ENCODE measurements around the gene IL1RL1. TPM values are rescaled to one million over a fixed set of nuclear protein-coding genes. Genes with fewer than 3 reads are reported as not detected.

IL1RL1 gene
- polyA plus RNA-seq, 1 experiment = 0.30 TPM

DNA sequence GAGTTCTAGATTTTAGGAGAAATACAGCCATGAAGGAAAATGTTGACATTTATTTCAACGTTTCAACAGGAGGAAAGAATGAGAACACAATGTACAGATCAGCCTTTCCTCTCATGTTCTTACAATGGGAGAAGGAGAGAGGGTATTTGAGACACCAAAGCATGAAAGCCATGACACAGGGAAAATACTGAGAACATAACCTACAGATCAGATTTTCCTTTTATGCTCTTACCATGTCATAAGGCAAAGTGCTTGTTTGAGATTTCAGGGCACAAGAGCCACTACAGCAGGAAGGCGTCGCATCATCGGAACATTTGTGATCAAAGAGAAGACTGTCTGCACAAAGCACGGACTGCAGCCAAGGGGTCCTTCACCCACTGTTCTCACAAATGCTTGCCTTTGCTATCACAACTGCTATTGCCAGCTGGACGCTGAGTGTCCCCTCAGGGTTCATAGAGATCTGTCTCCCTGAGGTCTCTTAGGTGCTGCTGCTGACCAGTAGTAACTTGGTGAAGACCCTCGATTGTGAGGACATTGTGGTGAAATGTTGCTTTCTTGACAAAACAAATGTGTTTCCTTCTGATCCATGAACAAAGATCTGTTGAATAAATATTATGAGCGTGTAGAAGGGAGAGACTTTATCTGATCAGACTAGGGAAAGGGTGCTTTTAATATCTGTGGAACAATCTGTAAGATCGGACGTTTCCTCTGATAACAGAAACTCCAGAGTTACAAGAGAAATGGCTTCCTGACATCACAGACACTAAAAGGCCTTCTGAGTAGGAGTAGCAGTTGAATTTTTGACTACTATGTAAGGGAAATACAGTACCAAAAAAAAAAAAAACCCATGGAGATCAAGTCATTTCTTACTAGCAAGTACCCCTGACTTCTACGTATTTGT, 6.4 kb upstream of the IL1RL1 start:
- POLR2A ChIA-PET = no interaction called here
- no peaks in the 10 kb centered on the region for H3K9me3 ChIP-seq (ENCODE audit: control insufficient read depth, insufficient read depth, low read length)
- TF ChIP-seq, protein P1, sequence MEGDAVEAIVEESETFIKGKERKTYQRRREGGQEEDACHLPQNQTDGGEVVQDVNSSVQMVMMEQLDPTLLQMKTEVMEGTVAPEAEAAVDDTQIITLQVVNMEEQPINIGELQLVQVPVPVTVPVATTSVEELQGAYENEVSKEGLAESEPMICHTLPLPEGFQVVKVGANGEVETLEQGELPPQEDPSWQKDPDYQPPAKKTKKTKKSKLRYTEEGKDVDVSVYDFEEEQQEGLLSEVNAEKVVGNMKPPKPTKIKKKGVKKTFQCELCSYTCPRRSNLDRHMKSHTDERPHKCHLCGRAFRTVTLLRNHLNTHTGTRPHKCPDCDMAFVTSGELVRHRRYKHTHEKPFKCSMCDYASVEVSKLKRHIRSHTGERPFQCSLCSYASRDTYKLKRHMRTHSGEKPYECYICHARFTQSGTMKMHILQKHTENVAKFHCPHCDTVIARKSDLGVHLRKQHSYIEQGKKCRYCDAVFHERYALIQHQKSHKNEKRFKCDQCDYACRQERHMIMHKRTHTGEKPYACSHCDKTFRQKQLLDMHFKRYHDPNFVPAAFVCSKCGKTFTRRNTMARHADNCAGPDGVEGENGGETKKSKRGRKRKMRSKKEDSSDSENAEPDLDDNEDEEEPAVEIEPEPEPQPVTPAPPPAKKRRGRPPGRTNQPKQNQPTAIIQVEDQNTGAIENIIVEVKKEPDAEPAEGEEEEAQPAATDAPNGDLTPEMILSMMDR (IDR thresholded peaks at IDR 0.05; ENCODE audit: low read depth, low read length) = no peak
- no peak for DNase-seq (ENCODE audit: low read depth, low spot score)
- H3K27me3 ChIP-seq (ENCODE audit: control insufficient read depth, insufficient read depth, low read length) = no peaks in the 10 kb centered on the region
- CTCF ChIA-PET = no interaction called here
- H3K27ac ChIP-seq (ENCODE audit: low read depth, low read length) = no peak overlapping the region
- no peak overlapping the region for H3K4me3 ChIP-seq (ENCODE audit: low read depth, low read length)

DNA sequence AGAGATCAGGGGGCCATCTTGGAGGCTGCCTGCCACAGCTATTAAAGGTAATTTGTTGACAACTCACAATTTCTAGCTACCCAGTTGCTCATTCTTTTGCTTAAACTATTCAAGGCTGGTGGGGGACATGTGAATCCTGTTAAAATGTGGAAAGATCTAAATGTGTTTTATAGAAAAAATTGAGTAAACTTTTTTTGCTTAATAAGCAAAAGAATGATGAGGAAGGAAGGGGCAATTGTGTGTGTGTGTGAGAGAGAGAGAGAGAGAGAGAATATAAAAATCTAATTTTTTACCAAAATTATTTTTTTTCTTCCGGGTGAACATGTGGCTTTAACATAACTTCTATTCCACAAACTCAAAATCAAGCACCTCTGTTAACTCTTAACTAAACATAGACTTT, 5.2 kb upstream of the IL1RL1 start:
- CTCF ChIA-PET = no interaction called here
- POLR2A ChIA-PET = no interaction called here

DNA sequence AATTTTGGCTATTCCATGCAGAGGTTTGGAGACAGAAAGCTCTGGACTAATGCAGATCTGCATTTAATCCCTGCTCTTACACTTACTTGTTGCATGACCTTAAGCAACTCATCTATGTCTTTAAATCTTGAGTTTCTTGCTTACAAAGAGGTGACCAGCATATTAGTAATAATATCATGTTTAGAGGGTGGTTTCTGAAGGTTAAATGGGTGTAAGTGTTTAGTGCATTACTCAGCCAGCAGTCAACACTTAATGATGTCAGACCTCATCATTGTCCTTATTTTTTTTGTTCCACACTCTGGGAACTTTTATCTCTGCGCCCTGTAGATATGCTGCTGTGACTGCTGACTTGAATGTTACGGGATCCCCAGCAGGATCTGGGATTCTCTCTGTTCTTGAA, 1.7 kb downstream of the IL1RL1 start:
- Histone ChIP-seq H3K27me3 (ENCODE audit: control insufficient read depth, insufficient read depth, low read length) (no peaks in the 10 kb centered on the region), H3K4me3 (ENCODE audit: low read depth, low read length) (no peak overlapping the region), H3K27ac (ENCODE audit: low read depth, low read length) (no peak overlapping the region), H3K9me3 (ENCODE audit: control insufficient read depth, insufficient read depth, low read length) (no peaks in the 10 kb centered on the region)
- ChIA-PET CTCF (interaction anchor here (1.4 kb wide), 1 partner anchor 72 kb away, joined by 3 read pairs; no protein-coding TSS in a partner anchor), POLR2A (no interaction called here)
- TF ChIP-seq, protein P1 (IDR thresholded peaks at IDR 0.05; ENCODE audit: low read depth, low read length) = no peak
- peak; percentile 51 for DNase-seq (ENCODE audit: low read depth, low spot score)

More for the DNA sequence above, 5.2 kb upstream of the IL1RL1 start:
- no peaks in the 10 kb centered on the region for H3K27me3 ChIP-seq (ENCODE audit: control insufficient read depth, insufficient read depth, low read length)
- no peaks in the 10 kb centered on the region for H3K9me3 ChIP-seq (ENCODE audit: control insufficient read depth, insufficient read depth, low read length)
- DNase-seq (ENCODE audit: low read depth, low spot score) = no peak
- H3K4me3 ChIP-seq (ENCODE audit: low read depth, low read length) = no peak overlapping the region
- TF ChIP-seq, protein P1 (IDR thresholded peaks at IDR 0.05; ENCODE audit: low read depth, low read length) = no peak
- no peak overlapping the region for H3K27ac ChIP-seq (ENCODE audit: low read depth, low read length)

DNA sequence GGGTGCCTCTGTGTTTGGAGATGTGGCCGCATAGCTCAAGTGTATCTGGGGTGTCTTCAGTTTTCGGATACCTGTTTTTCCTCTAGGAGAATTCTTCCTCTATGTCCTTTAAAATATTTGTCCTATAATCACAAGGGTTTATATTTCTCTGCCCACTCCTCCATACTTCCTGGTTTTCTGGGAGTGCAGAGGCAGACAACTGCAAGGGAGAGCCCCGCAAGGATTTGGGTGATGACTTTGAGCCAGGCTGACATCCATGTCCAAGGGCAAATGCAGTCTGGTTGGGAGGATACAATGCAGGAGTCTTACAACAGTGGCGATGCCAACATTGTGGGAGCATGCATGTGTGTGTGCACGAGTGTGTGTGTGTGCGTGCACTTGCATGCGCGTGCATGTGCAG, 2.1 kb downstream of the IL1RL1 start:
- Histone ChIP-seq H3K4me3 (ENCODE audit: low read depth, low read length) (no peak overlapping the region), H3K27ac (ENCODE audit: low read depth, low read length) (no peak overlapping the region), H3K27me3 (ENCODE audit: control insufficient read depth, insufficient read depth, low read length) (no peaks in the 10 kb centered on the region), H3K9me3 (ENCODE audit: control insufficient read depth, insufficient read depth, low read length) (no peaks in the 10 kb centered on the region)
- CTCF ChIA-PET = no interaction called here
- POLR2A ChIA-PET = no interaction called here
- no peak for DNase-seq (ENCODE audit: low read depth, low spot score)
- TF ChIP-seq, protein P1 (IDR thresholded peaks at IDR 0.05; ENCODE audit: low read depth, low read length) = no peak

DNA sequence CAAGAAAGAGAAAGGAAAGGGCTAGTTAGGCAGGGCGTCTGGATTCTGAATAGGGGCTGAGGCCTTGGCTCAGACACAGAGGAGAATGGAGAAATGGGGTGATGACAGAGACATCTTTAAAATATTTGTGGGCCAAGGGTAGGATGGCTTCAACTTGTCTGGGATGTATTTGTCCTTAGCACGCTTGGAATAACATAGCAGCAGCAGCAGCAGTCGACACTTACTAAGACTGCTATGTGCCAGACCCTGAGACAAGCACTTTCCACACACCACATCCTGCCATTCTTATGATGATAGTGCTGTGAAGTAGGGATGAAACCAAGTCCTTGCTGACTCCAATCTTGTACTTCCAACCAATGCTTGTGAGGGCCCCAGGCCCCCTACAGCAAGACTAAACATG, 2.6 kb downstream of the IL1RL1 start:
- Histone ChIP-seq H3K4me3 (ENCODE audit: low read depth, low read length) (no peak overlapping the region), H3K27me3 (ENCODE audit: control insufficient read depth, insufficient read depth, low read length) (no peaks in the 10 kb centered on the region), H3K9me3 (ENCODE audit: control insufficient read depth, insufficient read depth, low read length) (no peaks in the 10 kb centered on the region), H3K27ac (ENCODE audit: low read depth, low read length) (no peak overlapping the region)
- POLR2A ChIA-PET = no interaction called here
- no peak for DNase-seq (ENCODE audit: low read depth, low spot score)
- CTCF ChIA-PET = no interaction called here
- TF ChIP-seq, protein P1 (IDR thresholded peaks at IDR 0.05; ENCODE audit: low read depth, low read length) = no peak
